NT2/D1 (cell line): ENCODE results near the gene TBC1D9B.

Experiments used
- SUZ12 ChIP-seq: IDR thresholded peaks from 2 replicates; pipeline ENCODE4 v1.6.1; 2011; ENCODE audit not compliant: insufficient read length, insufficient read depth; ENCODE audit errors: extremely low read depth
- YY1 ChIP-seq: IDR thresholded peaks from 2 replicates; pipeline ENCODE4 v1.6.1; 2011; ENCODE audit not compliant: insufficient read length, insufficient read depth
- ZNF274 ChIP-seq: IDR thresholded peaks from 2 replicates; pipeline ENCODE4 v1.6.1; 2011; ENCODE audit warnings: mild to moderate bottlenecking, low read depth, low read length

- no peak for TF ChIP-seq SUZ12
- no peak for TF ChIP-seq ZNF274
- no peak for TF ChIP-seq YY1
Measured at GRCh38 chr5:179840766-179841165, 66.9 kb downstream of the TBC1D9B start.
